DND-41 (cell line): ENCODE results near the gene CAMKMT.

Experiments
- ATAC-seq: fragments of 200-7000 bp; cut with Tn5 transposase; 3 replicates; pipeline ENCODE4 v1.9.1; 2021; ENCODE audit warnings: low read depth; ENCODE audit not compliant: insufficient read depth
- DNase-seq: peaks from one replicate; pipeline ENCODE4 v3.0.0-alpha.2; 2020
- H2AFZ ChIP-seq: 2 replicates; pipeline ENCODE4 v1.6.0; 2012; ENCODE audit warnings: low read depth, low read length
- H3K27ac ChIP-seq: 2 replicates; pipeline ENCODE4 v1.5.1; 2012; ENCODE audit warnings: low read length, inconsistent platforms
- H3K27me3 ChIP-seq: fragments of 200-600 bp; sonication (generic); 2 replicates; pipeline ENCODE4 v1.6.0; 2012; ENCODE audit warnings: low read length, mild to moderate bottlenecking, inconsistent platforms; ENCODE audit not compliant: insufficient read depth, poor library complexity
- H3K36me3 ChIP-seq: 2 replicates; pipeline ENCODE4 v1.5.1; 2012; ENCODE audit warnings: low read length, inconsistent platforms; ENCODE audit not compliant: insufficient read depth
- H3K4me1 ChIP-seq: 2 replicates; pipeline ENCODE4 v1.5.1; 2012; ENCODE audit warnings: mild to moderate bottlenecking, low read length; ENCODE audit not compliant: insufficient read depth
- H3K4me2 ChIP-seq: 2 replicates; pipeline ENCODE4 v1.6.0; 2012; ENCODE audit warnings: mild to moderate bottlenecking, moderate library complexity, low read length, inconsistent platforms; ENCODE audit not compliant: insufficient read depth
- H3K4me3 ChIP-seq, 2 experiments: fragments of 200-600 bp in 1 of 2; shearing (Covaris generic) in 1 of 2; 2 replicates each; pipeline ENCODE4 v1.5.1; 2012 to 2016; ENCODE audit warnings: inconsistent platforms in 2 of 2, low read length in 2 of 2, mild to moderate bottlenecking in 2 of 2, low read depth in 1 of 2, moderate library complexity in 1 of 2
- H3K79me2 ChIP-seq: 2 replicates; pipeline ENCODE4 v1.6.0; 2012; ENCODE audit warnings: low read length, inconsistent platforms; ENCODE audit not compliant: insufficient read depth
- H3K9ac ChIP-seq: 2 replicates; pipeline ENCODE4 v1.6.0; 2012; ENCODE audit warnings: low read depth, mild to moderate bottlenecking, inconsistent platforms, low read length, moderate library complexity
- H3K9me3 ChIP-seq: 2 replicates; pipeline ENCODE4 v1.5.1; 2012; ENCODE audit warnings: low read length, moderate library complexity, mild to moderate bottlenecking, inconsistent platforms; ENCODE audit not compliant: insufficient read depth, severe bottlenecking
- H4K20me1 ChIP-seq: 2 replicates; pipeline ENCODE4 v1.6.0; 2012; ENCODE audit warnings: low read length; ENCODE audit not compliant: insufficient read depth
- EZH2 ChIP-seq: IDR thresholded peaks from 3 replicates; pipeline ENCODE4 v1.6.1; 2012; ENCODE audit warnings: borderline replicate concordance, low read depth, mild to moderate bottlenecking, moderate library complexity, low read length, inconsistent platforms; ENCODE audit not compliant: severe bottlenecking
- TF ChIP-seq, protein P1 (sequence below): IDR thresholded peaks from 2 replicates; pipeline ENCODE4 v1.5.1; 2012; ENCODE audit warnings: borderline replicate concordance, low read length, moderate library complexity, mild to moderate bottlenecking; ENCODE audit not compliant: poor library complexity, severe bottlenecking; ENCODE audit errors: extremely low read depth

Gene CAMKMT

DNA sequence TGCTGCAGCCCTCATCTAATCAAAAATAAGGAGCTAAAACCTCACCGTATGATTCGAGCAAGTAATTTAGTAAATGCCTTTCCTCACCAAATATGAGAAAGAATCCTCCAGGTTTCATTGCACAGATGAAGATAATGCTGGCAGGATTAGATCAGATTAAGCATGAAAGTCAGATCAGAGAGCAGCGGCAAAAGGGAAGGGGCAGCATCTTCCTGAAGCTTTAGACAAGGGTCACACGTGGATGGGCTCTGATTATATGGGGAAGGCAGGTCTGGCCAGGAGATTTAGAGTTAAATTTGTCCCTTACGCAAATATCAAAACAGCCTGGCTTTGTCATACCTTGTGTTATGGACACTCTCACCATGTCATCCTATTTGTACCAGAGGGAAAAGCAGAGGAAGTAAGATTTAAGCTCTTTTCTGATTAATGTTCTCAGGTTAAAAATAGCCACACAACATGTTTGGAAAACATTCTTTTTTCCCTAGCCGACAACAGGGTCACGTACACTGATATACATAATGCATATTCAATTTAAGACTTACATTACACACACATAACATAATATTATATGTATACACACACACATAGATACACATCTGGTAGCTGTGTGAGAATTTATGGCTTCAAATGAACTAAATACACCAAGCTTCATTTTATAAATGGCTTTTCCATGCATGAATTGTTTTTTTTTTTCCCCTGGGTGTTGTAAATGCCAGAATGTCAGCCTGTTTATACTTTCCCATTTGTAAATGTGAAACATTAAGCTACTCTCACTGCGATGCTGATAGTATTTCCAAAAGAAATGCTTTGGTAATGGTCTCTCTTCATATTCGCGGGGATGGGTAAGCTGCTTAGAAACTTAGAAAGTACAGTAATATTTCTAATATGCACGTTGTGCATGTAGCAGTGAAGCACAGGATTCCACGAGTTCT is 383.5 kb downstream of the CAMKMT start:
- Histone ChIP-seq H3K36me3 (no peaks in the 10 kb centered on the region), H3K9ac (no peak overlapping the region), H4K20me1 (no peaks in the 10 kb centered on the region), H3K27ac (no peak overlapping the region), H2AFZ (no peak overlapping the region), H3K27me3 (no peaks in the 10 kb centered on the region), H3K4me1 (no peaks in the 10 kb centered on the region), H3K79me2 (no peaks in the 10 kb centered on the region), H3K9me3 (no peaks in the 10 kb centered on the region), H3K4me2 (no peak overlapping the region), H3K4me3 (no peak overlapping the region)
- DNase-seq = no peak
- ATAC-seq = no peak
- TF ChIP-seq EZH2 = no peak
- TF ChIP-seq, protein P1, sequence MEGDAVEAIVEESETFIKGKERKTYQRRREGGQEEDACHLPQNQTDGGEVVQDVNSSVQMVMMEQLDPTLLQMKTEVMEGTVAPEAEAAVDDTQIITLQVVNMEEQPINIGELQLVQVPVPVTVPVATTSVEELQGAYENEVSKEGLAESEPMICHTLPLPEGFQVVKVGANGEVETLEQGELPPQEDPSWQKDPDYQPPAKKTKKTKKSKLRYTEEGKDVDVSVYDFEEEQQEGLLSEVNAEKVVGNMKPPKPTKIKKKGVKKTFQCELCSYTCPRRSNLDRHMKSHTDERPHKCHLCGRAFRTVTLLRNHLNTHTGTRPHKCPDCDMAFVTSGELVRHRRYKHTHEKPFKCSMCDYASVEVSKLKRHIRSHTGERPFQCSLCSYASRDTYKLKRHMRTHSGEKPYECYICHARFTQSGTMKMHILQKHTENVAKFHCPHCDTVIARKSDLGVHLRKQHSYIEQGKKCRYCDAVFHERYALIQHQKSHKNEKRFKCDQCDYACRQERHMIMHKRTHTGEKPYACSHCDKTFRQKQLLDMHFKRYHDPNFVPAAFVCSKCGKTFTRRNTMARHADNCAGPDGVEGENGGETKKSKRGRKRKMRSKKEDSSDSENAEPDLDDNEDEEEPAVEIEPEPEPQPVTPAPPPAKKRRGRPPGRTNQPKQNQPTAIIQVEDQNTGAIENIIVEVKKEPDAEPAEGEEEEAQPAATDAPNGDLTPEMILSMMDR = no peak

DNA sequence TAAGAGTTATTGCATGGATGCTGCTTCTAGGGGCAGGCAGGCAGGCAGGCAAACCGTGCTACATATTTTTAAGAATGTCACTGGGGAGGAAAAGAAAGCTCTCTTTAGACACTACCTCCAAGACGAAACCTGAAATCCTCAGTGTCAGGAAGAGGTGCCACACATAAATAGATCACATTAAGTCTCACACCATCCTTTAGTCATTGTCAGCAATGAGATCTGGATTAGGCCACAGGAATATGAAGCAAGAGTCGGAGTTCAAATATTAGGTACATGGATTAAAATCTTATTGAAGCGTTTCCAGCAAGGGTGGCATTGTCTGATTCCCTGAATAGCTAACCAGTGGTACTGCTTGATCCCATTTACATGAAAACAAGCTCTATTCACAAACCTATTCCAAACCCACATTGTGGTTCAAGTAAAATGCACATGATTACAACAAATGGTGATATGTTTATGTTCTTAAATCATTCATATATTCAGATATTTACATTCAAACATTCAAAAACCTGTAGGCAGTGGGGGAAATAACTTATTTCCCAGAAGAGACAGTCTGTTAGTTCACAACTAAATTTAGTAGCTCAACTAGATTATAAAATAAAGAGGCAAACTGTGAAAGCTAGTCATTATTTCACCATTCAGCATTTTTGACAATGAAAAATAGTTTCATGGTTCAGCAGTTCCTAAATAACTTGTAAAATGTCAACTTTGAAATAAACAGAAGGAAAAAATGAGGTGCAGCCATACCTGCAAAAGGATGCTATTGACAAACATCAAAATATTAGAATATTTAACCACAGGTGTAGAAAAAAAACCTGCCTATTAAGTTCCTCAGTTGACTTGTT is 384.4 kb downstream of the CAMKMT start:
- no peak for DNase-seq
- Histone ChIP-seq H3K4me3 (no peak overlapping the region), H2AFZ (no peak overlapping the region), H3K9me3 (no peaks in the 10 kb centered on the region), H3K4me2 (no peak overlapping the region), H4K20me1 (no peaks in the 10 kb centered on the region), H3K9ac (no peak overlapping the region), H3K4me1 (no peaks in the 10 kb centered on the region), H3K27ac (no peak overlapping the region), H3K27me3 (no peaks in the 10 kb centered on the region), H3K36me3 (no peaks in the 10 kb centered on the region), H3K79me2 (no peaks in the 10 kb centered on the region)
- no peak for ATAC-seq
- no peak for TF ChIP-seq EZH2
- TF ChIP-seq, protein P1 = no peak

DNA sequence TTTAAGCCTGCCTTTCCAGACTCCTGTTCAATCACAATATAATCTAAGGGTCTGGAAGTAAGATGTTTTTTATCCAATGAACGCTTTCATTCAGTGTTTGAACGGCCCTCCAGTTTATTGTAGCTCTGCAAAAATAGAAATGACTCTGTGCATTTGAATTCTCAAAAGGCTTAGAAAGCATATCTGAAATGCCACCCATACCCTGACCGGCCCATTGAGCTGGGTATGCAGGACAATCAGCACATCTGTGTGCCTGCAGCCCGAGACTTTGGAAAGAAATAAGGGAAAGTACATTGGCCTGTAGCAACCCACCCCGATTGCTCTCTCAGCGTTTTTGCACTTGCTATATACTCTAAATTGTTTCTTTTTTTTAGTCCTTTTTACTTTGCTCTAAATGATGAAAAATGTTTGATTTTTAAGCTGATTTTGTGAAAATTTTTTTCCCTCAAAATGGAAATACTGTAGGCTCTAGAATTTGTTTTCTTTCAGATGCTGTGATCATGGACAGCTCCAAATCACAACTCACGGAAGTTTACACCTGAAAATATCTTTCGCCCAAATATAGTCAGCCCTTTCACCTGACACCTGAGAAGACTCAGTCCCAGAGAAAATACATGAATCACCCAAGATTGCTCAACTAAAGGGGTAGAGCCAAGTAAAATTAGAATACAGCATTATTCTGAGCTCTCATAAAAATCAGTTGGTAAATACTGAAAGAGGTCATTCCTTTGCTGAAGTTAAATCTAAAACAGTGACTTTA is 385.3 kb downstream of the CAMKMT start:
- Histone ChIP-seq H3K4me3 (no peak overlapping the region), H3K27me3 (no peaks in the 10 kb centered on the region), H3K79me2 (no peaks in the 10 kb centered on the region), H2AFZ (no peak overlapping the region), H3K4me1 (peaks cover 8% of the 10 kb centered on the region), H3K27ac (no peak overlapping the region), H3K4me2 (no peak overlapping the region), H3K9me3 (no peaks in the 10 kb centered on the region), H4K20me1 (no peaks in the 10 kb centered on the region), H3K9ac (no peak overlapping the region), H3K36me3 (no peaks in the 10 kb centered on the region)
- DNase-seq (no peak), ATAC-seq (no peak)
- TF ChIP-seq EZH2 = no peak
- TF ChIP-seq, protein P1 = no peak
